Hematopoietic multipotent progenitor cell (in vitro differentiated cells): ENCODE data around the gene TMEM273. TPM values are rescaled to one million over a fixed set of nuclear protein-coding genes. Genes with fewer than 3 reads are reported as not detected.

Experiments used
- DNase-seq, 3 donors: peaks; one replicate each; pipeline ENCODE4 v3.0.0-alpha.2; 2011 to 2015; ENCODE audit warnings: low read depth in 2 of 3, low spot score in 2 of 3
- total RNA-seq: library from RNA; depleted of rRNA; stranded (reverse); fragments of >200 nt; gene quantifications from one replicate; pipeline ENCODE4 v1.2.3, GENCODE V29; 2012

TMEM273 gene
- total RNA-seq: 1.6 TPM

- peak in 2 of 3 donors; percentile 60 to 70 for DNase-seq
These were observed at the start of gene TMEM273 for GRCh38 chr10:49187950-49188761. Gene TMEM273, minus strand, starts transcription at chr10:49188391. Its CDS starts 55 bp downstream, at chr10:49188336.

GRCh38 chr10:49237985-49238384 lies 49.8 kb upstream of the TMEM273 start:
- DNase-seq: no peak

- DNase-seq: no peak
These were observed 47.2 kb upstream of the TMEM273 start for GRCh38 chr10:49235392-49235791.

GRCh38 chr10:49231086-49231820 lies 43.1 kb upstream of the TMEM273 start:
- no peak for DNase-seq

GRCh38 chr10:49230004-49230403 lies 41.8 kb upstream of the TMEM273 start:
- no peak for DNase-seq

- no peak for DNase-seq
These were observed 40.5 kb upstream of the TMEM273 start for GRCh38 chr10:49228677-49229076.

- DNase-seq: no peak
These were observed 39.2 kb upstream of the TMEM273 start for GRCh38 chr10:49227406-49227805.

- DNase-seq: no peak
These were observed 38.4 kb upstream of the TMEM273 start for GRCh38 chr10:49226594-49226993.

- no peak for DNase-seq
These were observed 37.2 kb upstream of the TMEM273 start for GRCh38 chr10:49225218-49225876.

GRCh38 chr10:49223205-49223604 lies 35.0 kb upstream of the TMEM273 start:
- DNase-seq: no peak

GRCh38 chr10:49222170-49222569 lies 34.0 kb upstream of the TMEM273 start:
- peak in 2 of 3 donors; percentile 11 to 31 for DNase-seq

GRCh38 chr10:49220679-49221078 lies 32.5 kb upstream of the TMEM273 start:
- no peak for DNase-seq

- DNase-seq: no peak
These were observed 31.8 kb upstream of the TMEM273 start for GRCh38 chr10:49220031-49220430.

GRCh38 chr10:49219248-49219647 lies 31.1 kb upstream of the TMEM273 start:
- DNase-seq: no peak

GRCh38 chr10:49218480-49218879 lies 30.3 kb upstream of the TMEM273 start:
- peak in 2 of 3 donors; percentile 10 to 12 for DNase-seq

GRCh38 chr10:49217645-49218044 lies 29.5 kb upstream of the TMEM273 start:
- no peak for DNase-seq

GRCh38 chr10:49213211-49213610 lies 25.0 kb upstream of the TMEM273 start:
- no peak for DNase-seq

GRCh38 chr10:49212783-49213182 lies 24.6 kb upstream of the TMEM273 start:
- peak in 1 of 3 donors; percentile 22 for DNase-seq

GRCh38 chr10:49212076-49212475 lies 23.9 kb upstream of the TMEM273 start:
- peak in 1 of 3 donors; percentile 15 for DNase-seq

GRCh38 chr10:49208996-49209395 lies 20.8 kb upstream of the TMEM273 start:
- no peak for DNase-seq

GRCh38 chr10:49207936-49208487 lies 19.8 kb upstream of the TMEM273 start:
- DNase-seq: no peak
